GM23338 (cell line): ENCODE measurements around the gene MED27. TPM values are rescaled to one million over a fixed set of nuclear protein-coding genes. Genes with fewer than 3 reads are reported as not detected.

ENCODE experiments used
- CREB1 ChIP-seq: fragments of 250-450 bp; sonication (Bioruptor Pico); IDR thresholded peaks from 2 replicates; pipeline ENCODE4 v1.5.0; 2020; ENCODE audit warnings: low read depth, mild to moderate bottlenecking, moderate library complexity
- CTCF ChIP-seq, 2 experiments: fragments of 200-600 bp in 1 of 2; sonication (generic) in 1 of 2; conservative IDR thresholded peaks; 2 replicates each; pipeline versions ENCODE4 v1.5.1 to v1.6.1; 2016 to 2017; ENCODE audit warnings: antibody characterized with exemption in 2 of 2, low read depth in 2 of 2, mild to moderate bottlenecking in 2 of 2, moderate library complexity in 1 of 2
- ETS1 ChIP-seq: IDR thresholded peaks from 2 replicates; pipeline ENCODE4 v1.6.1; 2016; ENCODE audit warnings: antibody characterized with exemption
- EZH2 ChIP-seq: fragments of 200-600 bp; sonication (generic); IDR thresholded peaks from one replicate; pipeline ENCODE4 v1.8.0; 2017; ENCODE audit warnings: antibody characterized with exemption, mild to moderate bottlenecking, low read depth; ENCODE audit not compliant: unreplicated experiment
- EZH2phosphoT487 ChIP-seq: fragments of 200-600 bp; sonication (generic); IDR thresholded peaks from one replicate; pipeline ENCODE4 v1.8.1; 2018; ENCODE audit warnings: antibody characterized with exemption; ENCODE audit not compliant: unreplicated experiment
- JUNB ChIP-seq: IDR thresholded peaks from one replicate; pipeline ENCODE4 v1.6.1; 2016; ENCODE audit warnings: antibody characterized with exemption; ENCODE audit not compliant: unreplicated experiment
- POLR2AphosphoS5 ChIP-seq: IDR thresholded peaks from 2 replicates; pipeline ENCODE4 v1.6.1; 2016; ENCODE audit warnings: antibody characterized with exemption, low read depth
- STAT1 ChIP-seq: IDR thresholded peaks from one replicate; pipeline ENCODE4 v1.6.1; 2016; ENCODE audit warnings: antibody characterized with exemption; ENCODE audit not compliant: unreplicated experiment
- ZNF114 ChIP-seq: fragments of 250-450 bp; sonication (Bioruptor Pico); IDR thresholded peaks from 2 replicates; pipeline ENCODE4 v1.5.0; 2020; ENCODE audit warnings: mild to moderate bottlenecking, moderate library complexity
- ZNF462 ChIP-seq: fragments of 250-450 bp; sonication (Bioruptor Pico); IDR thresholded peaks from 2 replicates; pipeline ENCODE4 v1.5.0; 2020; ENCODE audit warnings: mild to moderate bottlenecking, moderate library complexity
- polyA plus RNA-seq: library from polyadenylated mRNA; unstranded; fragments of >200 nt; fragmentation: Nextera tagmentation; extraction: Ambion mirVana; gene quantifications from 2 replicates; pipeline ENCODE4 v1.2.1, GENCODE V29; 2016
- total RNA-seq: library from RNA; depleted of rRNA; stranded (reverse); fragments of >200 nt; shearing (Covaris generic); gene quantifications from 2 replicates; pipeline ENCODE4 v1.2.3, GENCODE V29; 2014

Gene MED27
- total and polyA plus RNA-seq, 2 experiments from 2014 or later: 30.6 to 35.0 TPM

GRCh38 chr9:132054024-132054423 is 25.6 kb downstream of the MED27 start (continued):
- TF ChIP-seq ZNF462 (CRISPR knock-in tag) (no peak), EZH2 (no peak), CREB1 (CRISPR knock-in tag) (no peak), STAT1 (no peak), POLR2AphosphoS5 (no peak), EZH2phosphoT487 (no peak), CTCF (conservative IDR thresholded peaks at IDR 0.05; ENCODE audit: low read depth in 2 of 2) (no peak), ZNF114 (CRISPR knock-in tag) (no peak), JUNB (no peak), ETS1 (no peak)
